AG08395 (cell line): ENCODE results near the gene VSX2.

Experiments
- DNase-seq: peaks from one replicate; pipeline ENCODE4 v3.0.0; 2012; ENCODE audit warnings: mixed read lengths, low spot score

Gene VSX2

GRCh38 chr14:74221741-74222140 is 17.5 kb upstream of the VSX2 start:
- no peak for DNase-seq

- no peak for DNase-seq
These were observed 16.2 kb upstream of the VSX2 start for GRCh38 chr14:74223016-74223415.

DNA sequence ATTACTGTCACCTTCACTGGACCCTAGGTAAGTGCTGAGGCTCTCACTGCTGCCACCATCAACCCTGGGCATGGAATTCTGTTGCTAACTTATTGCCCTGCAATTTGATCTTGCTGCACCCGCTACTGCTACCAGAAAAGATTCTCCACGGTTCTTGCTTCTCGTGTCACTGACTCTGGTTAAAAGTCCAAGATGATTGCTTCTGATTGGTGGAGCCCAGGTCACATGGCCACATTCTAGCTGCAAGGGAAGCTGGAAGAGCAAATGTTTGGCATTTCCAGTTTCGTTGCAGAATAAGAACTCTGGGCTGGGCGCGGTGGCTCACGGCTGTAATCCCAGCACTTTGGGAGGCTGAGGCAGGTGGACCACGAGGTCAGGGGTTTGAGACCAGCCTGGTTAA is 7.5 kb upstream of the VSX2 start:
- DNase-seq = no peak

GRCh38 chr14:74235017-74235416 is 4.2 kb upstream of the VSX2 start:
- DNase-seq = no peak

GRCh38 chr14:74237441-74237840 is 1.8 kb upstream of the VSX2 start:
- DNase-seq = no peak

GRCh38 chr14:74239848-74240793 is 872 bp downstream of the VSX2 start:
- DNase-seq = no peak

DNA sequence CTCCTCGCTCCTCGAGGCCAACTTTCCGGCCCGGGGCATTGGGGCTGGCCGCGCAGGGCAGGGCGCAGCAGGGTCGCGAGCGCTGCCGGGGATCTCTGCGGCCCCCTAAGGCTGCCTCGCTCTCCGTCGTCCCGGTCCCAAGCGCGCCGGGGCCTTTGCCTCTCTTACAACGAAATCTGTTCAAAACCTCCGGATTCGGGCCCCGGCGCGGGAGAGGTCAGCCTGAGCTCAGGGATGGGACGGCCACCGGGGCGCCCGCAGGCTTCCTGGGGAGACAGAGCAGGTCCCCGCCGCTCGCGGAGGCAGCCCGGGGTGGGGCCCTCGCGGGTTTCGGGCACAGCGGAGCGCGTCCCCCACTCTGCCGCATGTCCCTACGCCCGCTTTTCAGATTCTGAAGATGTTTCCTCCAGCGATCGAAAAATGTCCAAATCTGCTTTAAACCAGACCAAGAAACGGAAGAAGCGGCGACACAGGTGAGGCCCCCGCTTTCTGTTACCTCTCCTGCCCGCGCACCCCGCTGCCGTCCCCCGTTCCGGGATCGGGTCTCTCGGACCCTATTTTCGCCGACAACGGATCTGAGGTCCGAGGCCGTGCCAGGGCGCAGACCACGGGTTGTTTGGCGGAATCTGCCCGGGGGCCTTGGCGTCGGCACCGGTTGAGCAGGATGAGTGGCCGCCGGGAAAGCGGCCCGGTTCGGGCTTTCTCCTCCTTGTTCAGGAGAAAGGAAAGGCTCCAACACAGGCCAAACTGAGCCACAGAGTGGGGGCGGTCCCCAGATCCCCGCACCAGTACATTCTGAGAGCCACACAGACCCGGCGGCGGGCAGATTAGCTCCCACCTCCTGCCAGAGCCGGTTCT is 1.8 kb downstream of the VSX2 start:
- DNase-seq = no peak

GRCh38 chr14:74241652-74242017 is 2.4 kb downstream of the VSX2 start:
- DNase-seq = no peak

DNA sequence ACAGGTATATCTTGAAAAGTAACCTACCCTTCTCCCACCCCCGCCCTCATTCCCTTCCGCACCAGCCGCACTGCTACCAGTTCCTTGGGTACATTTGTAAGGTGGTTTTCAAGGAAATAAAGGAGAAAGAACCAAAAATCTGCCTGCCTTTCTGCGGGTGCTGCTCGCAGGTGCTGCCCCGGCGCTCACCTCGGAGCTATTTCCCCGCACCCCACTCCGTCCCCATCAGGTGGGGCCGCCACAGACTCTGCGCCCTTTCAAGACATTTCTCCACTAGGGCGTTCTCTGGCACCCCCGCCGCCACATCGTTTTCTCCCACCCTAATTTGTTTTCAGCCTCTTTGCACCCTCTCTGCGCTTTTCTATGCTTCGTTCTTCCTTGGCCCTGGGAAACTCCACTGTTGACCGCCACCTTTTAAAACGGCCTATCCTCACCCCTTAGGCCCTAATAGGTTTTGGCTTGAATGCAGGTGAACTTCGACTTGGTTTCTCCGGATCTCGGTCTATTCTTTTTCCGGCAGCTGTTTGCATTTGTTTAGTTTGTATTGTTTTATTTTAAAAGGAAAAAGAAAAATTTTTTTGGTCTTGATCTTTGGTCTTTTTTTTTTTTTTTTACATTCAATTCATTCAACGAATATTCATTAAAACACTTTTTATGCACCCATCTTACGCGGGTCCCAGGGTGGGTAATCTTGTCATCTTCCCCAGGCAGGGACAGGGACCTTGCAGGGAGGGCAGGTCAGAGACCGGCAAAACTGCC is 3.0 kb downstream of the VSX2 start:
- DNase-seq = no peak

- DNase-seq = no peak
These were observed 3.5 kb downstream of the VSX2 start for GRCh38 chr14:74242780-74243042.

- DNase-seq = no peak
These were observed 3.8 kb downstream of the VSX2 start for GRCh38 chr14:74243051-74243450.

DNA sequence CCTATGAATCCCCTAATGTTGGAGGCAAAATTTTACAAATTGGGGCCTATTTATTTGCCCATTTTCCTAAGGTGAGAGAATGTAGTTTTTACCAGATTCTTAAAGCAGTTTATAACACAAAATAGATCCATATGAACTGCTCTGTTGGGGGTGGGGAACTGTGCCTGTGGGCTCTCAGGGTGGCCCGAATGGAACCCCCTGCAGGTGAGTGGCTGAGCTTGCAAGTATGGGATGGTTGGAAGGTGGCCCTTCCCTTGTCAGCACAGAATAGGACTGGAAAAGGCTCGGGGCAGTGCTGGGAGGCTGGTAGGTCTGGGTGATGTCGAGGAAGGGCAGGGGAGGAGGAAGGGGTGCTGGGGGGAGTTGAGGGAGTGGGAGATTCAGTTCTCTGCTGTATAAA is 4.9 kb downstream of the VSX2 start:
- no peak for DNase-seq

DNA sequence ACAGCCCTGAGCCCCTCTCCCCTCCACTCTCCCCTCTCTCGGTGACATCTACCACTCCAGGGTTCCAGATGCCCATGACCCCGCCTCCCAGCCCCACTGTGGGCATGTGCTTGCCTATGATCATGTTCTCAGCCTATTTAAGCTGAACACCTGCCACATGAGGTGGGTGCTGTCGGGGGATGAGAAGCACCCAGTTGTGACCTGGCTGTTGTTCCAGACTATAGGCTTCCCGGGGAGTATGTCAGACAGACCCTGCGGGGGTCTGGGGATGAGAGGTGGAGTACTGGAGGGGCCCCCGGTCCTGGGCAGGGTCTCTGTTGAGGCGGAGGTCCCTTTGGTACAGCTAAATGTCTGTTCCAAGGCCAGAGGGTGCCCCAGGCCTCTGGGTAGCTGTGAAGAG is 6.0 kb downstream of the VSX2 start:
- DNase-seq = no peak

GRCh38 chr14:74246542-74246941 is 7.3 kb downstream of the VSX2 start:
- no peak for DNase-seq

DNA sequence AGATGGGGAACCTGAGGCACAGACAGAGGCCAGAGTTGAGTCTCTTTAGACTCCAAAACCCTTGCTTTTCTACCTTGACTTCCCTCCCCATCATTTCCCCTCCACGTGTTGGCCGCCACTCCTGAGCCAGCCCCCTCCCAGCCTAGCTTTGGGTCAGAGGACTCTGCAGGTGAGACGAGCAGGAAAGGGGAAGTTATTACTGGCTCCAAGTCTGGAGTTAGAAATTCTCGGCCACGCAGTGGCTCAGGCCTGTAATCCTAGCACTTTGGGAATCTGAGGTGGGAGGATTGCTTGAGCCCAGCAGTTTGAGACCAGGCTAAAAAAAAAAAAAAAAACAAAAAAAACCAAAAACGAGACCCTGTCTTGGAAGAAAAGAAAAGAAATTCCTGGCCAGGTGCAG is 8.8 kb downstream of the VSX2 start:
- no peak for DNase-seq

DNA sequence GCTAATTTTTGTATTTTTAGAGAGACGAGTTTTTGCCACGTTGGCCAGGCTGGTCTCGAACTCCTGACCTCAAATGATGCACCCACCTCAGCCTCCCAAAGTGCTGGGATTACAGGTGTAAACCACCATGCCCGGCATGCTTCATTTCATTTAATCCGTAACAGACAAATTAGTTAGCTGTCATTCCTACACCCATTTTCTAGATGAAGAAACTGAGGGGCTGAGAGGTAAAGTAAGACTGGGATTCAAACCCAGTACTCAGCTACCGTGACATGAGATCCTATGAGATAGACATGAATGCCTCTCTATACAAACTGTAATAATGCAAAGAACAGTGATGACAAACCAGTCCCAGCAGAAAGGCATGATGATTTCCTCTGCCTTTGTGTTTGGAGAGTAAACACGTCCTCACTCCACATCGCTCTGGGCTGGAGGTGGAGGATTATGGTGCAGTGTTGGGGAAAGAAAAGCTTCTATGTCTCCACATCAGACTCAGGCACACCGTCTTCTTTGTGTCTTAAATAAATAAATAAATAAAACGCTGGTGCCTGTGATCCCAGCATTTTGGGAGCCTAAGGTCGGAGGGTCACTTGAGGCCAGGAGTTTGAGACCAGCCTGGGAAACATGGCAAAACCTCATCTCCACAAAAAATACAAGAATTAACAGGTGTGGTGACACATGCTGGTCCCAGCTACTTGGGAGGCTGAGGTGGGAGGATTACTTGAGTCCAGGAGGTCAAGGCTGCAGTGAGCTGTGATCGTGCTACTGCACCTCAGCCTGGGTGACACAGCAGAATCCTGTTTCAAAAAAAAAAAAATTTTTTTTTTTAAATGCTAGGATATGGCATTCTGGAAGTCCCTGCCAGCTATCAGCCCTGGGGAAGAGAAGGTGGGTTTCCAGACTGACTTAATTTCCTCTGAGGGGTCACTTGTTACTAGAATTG is 10.5 kb downstream of the VSX2 start:
- DNase-seq = no peak

- DNase-seq = no peak
These were observed 16.0 kb downstream of the VSX2 start for GRCh38 chr14:74255281-74255680.

DNA sequence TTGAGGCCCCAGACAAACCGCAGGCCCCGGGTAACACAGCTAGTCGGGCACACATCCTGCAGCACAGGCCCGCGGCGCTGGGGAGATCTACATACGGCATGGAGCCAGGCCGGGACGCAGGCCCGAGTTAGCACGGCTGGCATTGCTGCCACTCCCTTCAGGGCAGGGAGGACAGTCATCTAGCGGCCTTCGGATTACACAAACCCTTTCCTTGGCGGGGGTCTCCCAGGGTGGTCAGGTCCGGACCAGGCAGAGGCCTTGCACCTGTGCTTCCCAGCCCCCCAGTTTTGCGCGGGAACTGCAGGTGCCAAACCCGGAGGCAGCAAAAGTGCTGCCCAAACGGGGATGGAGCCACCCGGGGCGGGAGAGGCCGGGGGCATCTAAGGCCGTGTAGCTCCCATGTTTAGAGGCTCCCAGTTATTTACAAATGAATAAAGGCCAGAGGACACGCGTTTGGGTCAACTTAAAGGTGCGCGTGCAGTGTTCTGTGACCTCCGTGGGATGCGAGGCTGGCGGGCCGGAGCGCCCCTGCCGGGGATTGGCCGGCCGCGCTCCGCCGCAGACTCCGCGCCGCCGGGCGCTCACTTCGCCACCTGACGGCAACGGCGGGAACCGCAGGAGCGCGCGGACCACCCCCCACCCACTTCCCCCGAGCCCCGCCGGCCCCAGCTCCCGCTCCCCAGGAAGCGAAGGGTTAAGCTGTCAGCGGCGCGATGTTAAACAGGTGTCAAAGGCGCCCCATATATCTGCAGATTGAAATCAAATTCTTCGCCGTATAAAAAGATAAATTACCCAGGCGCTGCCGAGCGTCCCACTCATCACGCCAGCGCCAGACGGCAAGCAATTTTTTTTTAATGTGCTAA is 18.1 kb downstream of the VSX2 start:
- DNase-seq = peak; percentile 77

- no peak for DNase-seq
These were observed 18.9 kb downstream of the VSX2 start for GRCh38 chr14:74257941-74258763.

DNA sequence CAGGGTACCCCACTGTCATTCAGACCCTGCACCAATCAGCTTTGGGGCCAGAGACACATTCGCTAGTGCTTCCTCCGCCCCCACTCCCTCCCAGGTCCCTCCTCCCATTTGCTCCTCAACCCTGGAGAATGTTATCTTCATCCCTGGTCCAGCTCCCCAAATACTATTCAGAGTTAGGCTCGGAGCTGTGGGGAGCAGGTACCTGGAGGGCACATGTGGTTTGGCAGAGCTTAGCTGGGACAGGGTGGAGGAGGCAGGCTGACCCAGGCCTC is 19.5 kb downstream of the VSX2 start:
- no peak for DNase-seq
